Jurkat, Clone E6-1 (cell line): Measurements from ENCODE around the gene CHD1.

Experiments
- DNase-seq: peaks from one replicate; pipeline ENCODE4 v3.0.0-alpha.2; 2011; ENCODE audit warnings: low read depth, low spot score
- H3K4me3 ChIP-seq: 2 replicates; pipeline ENCODE4 v1.5.1; 2011; ENCODE audit warnings: mild to moderate bottlenecking, low read length, control low read depth, moderate library complexity

Gene CHD1

GRCh38 chr5:98938464-98938863 lies 9.7 kb upstream of the CHD1 start:
- no peak for DNase-seq
- no peak overlapping the region for H3K4me3 ChIP-seq

DNA sequence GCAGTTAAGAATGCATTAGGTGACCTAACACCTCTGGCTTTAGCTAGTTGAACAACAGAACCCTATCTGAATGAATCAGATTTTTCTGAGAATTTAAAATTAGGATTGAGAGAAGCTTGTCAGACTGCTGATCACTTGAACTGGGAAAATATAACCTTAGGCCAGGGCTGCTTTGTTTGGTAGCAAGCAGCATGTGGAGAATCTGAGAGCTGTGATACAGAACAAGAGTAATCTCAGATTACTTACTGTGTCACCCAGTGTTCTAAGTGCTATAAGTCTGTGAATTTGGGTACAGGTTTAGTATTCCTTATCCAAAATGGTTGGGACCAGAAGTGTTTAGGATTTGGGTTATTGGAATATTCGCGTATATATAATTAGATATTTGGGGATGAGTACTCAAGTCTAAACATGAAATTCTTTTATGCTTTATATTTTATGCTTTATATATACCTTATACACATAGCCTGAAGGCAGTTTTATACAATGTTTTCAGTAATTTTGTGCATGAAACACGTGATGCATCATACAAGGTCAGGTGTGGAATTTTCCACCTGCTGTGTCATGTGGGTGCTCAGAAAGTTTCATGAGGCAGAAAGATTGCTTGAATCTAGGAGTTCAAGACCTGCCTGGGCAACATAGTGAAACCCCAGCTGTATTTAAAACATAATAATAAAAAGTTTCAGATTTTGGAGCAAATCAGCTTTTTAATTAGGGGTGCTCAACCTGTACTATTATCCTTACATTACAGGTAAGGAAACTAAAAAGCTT lies 8.3 kb upstream of the CHD1 start:
- no peak for DNase-seq
- no peak overlapping the region for H3K4me3 ChIP-seq

- no peak for DNase-seq
Measured at GRCh38 chr5:98935206-98935605, 6.4 kb upstream of the CHD1 start.

GRCh38 chr5:98934546-98934945 lies 5.7 kb upstream of the CHD1 start:
- no peak for DNase-seq
- H3K4me3 ChIP-seq: no peak overlapping the region

More at GRCh38 chr5:98935206-98935605, 6.4 kb upstream of the CHD1 start:
- H3K4me3 ChIP-seq: no peak overlapping the region

DNA sequence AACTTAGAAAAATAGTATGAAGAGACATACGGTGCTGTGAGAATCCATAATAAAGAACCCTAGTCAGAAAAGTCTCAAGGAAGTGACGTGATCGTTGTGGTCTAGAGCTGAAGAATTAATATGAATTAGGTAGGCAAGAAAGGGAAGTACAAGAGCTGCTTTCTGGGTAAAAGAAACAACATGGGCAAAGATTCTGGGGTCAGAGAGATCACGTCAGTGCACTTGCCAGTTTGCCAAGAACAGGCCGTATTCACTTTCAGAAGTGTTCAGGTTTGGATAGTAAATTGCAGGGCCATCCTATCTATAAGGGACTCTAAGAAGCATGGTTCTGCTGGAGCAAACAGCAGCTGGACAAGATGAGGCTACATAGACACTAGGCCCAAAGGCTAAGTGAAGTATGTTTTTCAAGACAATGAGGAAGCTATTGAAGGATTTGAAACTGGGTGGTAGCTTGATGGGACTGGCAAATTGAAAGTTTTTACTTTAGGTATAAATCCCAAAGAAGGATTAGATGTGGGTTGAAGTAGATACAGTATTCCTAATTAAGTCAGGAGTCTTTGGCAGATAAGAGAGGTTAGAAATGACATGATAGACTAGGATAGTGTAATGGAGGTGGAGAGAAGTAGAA lies 4.8 kb upstream of the CHD1 start:
- H3K4me3 ChIP-seq: no peak overlapping the region
- no peak for DNase-seq

GRCh38 chr5:98930972-98931762 lies 2.4 kb upstream of the CHD1 start:
- no peak for DNase-seq

DNA sequence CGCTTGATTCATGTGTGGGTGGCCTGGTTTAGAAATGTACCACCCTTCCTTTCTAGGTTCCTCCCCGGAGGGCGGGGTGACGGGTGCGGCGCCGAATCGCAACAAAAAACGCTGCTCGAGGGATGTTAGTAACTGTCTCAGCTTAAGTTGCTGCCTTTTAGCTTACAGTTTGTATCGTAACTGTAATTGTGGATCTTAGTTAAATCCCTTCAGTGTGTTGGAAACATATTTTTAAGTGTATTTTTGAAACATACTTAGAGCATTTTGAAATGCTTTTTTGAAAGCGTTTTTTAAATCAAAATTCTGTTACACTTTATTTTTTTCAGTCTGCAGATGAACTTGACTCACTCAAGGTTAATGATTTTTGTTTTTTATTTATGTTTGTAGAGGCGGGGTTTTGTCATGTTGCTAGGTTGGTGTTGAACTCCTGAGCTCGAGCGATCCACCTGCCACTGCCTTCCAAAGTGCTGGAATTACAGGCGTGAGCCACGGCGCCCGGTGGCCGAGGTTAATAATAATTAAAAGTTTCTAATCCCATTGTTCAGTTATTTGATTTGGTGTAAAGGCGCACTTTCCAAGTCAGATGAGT lies 997 bp upstream of the CHD1 start:
- H3K4me3 ChIP-seq: peak overlapping the region; percentile 94
- no peak for DNase-seq

More at GRCh38 chr5:98930972-98931762, 2.4 kb upstream of the CHD1 start:
- no peak overlapping the region for H3K4me3 ChIP-seq

- peak overlapping the region; percentile 94 for H3K4me3 ChIP-seq
- no peak for DNase-seq
Measured at GRCh38 chr5:98927989-98928872, 576 bp downstream of the CHD1 start.

- H3K4me3 ChIP-seq: peak overlapping the region; percentile 94
- peak; percentile 80 for DNase-seq
Measured at GRCh38 chr5:98927242-98927988, 1.4 kb downstream of the CHD1 start.

DNA sequence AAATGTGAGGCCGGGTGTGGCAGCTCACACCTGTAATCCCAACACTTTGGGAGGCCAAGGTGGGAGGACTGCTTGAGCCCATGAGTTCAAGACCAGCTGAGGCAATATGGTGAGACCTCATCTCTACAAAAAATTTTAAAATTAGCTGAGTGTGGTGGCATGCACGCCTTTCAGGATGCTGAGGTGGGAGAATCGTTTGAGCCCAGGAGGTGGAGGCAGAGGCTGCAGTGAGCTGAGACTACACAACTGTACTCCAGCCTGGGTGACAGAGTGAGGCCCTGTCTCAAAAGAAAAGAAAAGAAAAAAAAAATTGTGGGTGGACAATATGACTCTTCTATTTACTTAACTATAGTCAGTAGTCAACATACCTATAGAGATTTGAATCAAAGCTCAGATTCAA lies 4.8 kb downstream of the CHD1 start:
- peak; percentile 56 for DNase-seq
- no peak overlapping the region for H3K4me3 ChIP-seq

DNA sequence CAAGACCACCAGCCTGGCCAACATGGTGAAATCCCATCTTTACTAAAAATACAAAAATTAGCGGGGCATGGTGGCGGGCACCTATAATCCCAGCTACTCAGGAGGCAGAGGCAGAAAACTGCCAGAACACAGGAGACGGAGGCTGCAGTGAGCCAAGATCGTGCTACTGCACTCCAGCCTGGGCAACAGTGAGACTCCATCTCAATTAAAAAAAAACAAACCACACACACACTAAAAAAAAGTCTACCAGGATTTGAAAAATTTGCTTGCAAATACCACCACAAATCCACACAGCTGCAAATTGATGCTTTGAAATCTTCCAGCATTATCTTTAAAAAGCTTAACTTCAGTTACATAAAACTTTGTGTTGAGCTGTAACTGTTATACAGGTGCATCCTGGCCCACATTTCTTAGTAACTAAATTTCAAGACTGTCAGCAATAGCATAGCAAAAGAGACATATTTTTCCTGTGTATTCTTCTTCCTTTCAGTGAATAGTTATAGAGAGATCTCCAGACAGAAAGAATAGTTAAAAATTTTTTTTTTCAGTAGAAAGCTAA lies 6.8 kb downstream of the CHD1 start:
- peak; percentile 96 for DNase-seq
- H3K4me3 ChIP-seq: peak overlapping the region; percentile 31

DNA sequence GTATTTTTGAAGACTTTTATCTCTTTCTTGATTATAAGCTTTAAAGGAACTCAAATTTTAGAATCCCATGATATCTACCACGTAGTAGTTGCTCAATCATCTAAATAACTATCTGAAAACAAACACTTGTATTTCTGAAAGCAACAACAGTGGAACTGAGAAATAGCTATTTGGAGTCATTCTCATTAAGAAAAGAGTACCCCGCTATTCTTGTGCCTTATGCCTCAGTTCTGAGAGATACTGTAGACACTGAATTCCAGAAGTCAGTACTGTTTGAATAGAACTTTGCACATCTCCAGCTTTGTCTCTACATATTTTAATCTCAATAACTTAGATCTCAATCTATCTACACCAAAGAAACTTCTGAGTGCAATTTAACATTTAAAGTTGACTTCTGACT lies 11.4 kb downstream of the CHD1 start:
- H3K4me3 ChIP-seq: no peak overlapping the region
- DNase-seq: no peak

GRCh38 chr5:98916540-98916939 lies 12.3 kb downstream of the CHD1 start:
- no peak for DNase-seq
- H3K4me3 ChIP-seq: no peak overlapping the region

- DNase-seq: no peak
- H3K4me3 ChIP-seq: no peak overlapping the region
Measured at GRCh38 chr5:98913911-98914310, 14.9 kb downstream of the CHD1 start.

- DNase-seq: no peak
- H3K4me3 ChIP-seq: no peak overlapping the region
Measured at GRCh38 chr5:98911280-98912040, 17.3 kb downstream of the CHD1 start.

GRCh38 chr5:98909363-98909762 lies 19.4 kb downstream of the CHD1 start:
- no peak overlapping the region for H3K4me3 ChIP-seq
- DNase-seq: no peak

- DNase-seq: no peak
- no peak overlapping the region for H3K4me3 ChIP-seq
Measured at GRCh38 chr5:98907951-98908350, 20.9 kb downstream of the CHD1 start.
